Measurements from ENCODE around the gene TVP23A.

The TVP23A gene

DNA sequence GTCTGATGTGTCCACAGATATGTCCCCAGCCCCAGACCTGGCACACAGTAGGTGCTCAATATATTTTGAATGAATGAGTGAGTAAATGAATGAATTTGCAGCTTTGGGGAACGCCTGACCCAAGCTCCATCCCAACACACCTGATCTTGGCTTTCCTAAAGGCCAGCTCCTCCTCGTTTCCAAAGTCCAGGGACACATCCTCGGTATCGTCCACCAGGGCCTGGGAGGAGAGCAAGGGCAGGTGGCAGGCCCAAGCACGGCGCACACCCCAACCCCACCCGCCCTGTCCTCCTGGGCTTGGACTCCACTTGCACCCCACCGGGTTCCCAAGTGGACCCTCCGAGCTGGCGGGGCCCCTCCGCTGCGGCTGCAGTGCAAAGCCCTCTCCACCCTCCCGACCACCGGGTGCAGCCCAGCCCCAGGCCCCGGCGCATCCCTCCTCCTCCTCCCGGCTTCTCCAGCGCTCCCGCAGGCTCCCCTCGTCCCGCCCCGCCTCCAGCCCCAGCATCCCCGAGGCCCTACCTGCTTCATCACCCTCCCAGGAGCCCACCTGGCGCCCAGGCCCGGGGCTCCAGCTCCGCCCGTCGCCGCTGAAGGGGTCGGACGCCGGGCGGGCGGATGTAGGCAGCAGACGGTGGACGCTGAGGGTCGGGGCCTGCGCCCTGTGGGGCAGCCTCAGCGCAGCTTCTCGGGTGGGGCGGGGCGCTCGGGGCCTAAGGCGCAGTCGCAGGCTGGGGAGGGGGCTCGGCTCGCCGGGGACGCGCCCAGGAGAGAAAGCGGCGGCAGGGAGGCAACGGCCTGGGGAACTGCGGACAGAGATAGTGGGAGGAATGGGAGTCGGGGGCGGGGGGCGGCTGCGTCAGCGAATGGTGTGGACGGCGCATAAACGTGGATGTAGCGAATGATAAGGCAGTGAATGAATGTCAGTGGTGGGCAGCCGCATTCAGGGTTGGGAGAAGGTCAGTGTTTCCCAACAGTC, at the start of gene TVP23A:
Gene TVP23A, minus strand, starts transcription at position 832 of the 979 bp plus-strand sequence. Its CDS starts 301 bp downstream, at position 531.
- no peak within 1 kb of the TSS for H3K27ac ChIP-seq
- no peak for TF ChIP-seq ZFX (IDR thresholded peaks at IDR 0.05; ENCODE audit: borderline replicate concordance)
- TF ChIP-seq, protein P1, sequence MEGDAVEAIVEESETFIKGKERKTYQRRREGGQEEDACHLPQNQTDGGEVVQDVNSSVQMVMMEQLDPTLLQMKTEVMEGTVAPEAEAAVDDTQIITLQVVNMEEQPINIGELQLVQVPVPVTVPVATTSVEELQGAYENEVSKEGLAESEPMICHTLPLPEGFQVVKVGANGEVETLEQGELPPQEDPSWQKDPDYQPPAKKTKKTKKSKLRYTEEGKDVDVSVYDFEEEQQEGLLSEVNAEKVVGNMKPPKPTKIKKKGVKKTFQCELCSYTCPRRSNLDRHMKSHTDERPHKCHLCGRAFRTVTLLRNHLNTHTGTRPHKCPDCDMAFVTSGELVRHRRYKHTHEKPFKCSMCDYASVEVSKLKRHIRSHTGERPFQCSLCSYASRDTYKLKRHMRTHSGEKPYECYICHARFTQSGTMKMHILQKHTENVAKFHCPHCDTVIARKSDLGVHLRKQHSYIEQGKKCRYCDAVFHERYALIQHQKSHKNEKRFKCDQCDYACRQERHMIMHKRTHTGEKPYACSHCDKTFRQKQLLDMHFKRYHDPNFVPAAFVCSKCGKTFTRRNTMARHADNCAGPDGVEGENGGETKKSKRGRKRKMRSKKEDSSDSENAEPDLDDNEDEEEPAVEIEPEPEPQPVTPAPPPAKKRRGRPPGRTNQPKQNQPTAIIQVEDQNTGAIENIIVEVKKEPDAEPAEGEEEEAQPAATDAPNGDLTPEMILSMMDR (IDR thresholded peaks at IDR 0.05), result no peak

DNA sequence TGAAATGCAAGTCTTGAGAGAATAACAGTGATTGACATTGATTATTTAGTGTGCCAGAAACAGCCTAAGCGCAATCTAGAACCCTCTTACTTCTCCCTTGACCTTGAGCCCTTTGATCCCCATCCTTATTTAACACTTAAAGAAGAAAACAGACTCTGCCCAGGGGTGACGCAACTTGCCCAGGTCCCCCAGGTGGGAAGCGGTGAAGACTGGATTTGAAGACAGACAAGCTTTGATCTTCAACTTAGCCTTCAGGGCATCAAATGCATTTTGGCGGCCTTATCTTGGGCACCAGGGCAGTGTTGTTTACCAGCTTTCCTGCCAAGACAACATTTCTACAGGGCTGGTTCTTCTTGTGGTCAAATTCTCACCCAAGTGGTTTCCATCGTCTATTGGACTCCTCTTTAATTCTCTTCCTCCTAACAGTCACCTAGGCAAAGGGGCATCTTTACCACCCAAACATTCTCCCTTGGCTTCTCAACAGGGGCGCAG, 49.6 kb upstream of the TVP23A start:
- no peak overlapping the region for H3K27ac ChIP-seq
- TF ChIP-seq, protein P1 (IDR thresholded peaks at IDR 0.05), result no peak

DNA sequence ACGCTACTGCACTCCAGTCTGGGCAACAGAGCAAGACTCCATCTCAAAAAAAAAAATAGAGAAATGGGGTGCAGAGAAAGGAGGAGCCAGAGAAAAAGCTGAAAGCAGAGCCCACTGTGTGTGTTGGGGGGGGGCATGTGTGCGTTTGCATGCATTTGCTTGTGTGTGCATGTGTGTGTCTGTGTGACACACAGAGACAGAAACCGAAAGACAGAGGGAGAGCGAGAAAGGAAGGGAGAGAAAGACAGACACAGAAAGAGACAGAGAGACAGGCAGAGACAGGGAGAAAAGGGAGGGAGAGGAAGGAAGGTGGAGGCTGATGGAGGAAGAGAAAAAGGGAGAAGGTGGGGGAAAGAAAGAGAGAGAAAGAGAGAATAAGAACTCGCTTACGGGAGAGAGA, 48.6 kb upstream of the TVP23A start:
- TF ChIP-seq, protein P1 (IDR thresholded peaks at IDR 0.05), result no peak
- TF ChIP-seq ZFX (IDR thresholded peaks at IDR 0.05; ENCODE audit: borderline replicate concordance), result no peak
- H3K27ac ChIP-seq, result no peak overlapping the region

GRCh38 chr16:10865991-10866966, 47.7 kb upstream of the TVP23A start:
- no peak overlapping the region for H3K27ac ChIP-seq
- TF ChIP-seq ZFX (IDR thresholded peaks at IDR 0.05; ENCODE audit: borderline replicate concordance), result no peak
- TF ChIP-seq, protein P1 (IDR thresholded peaks at IDR 0.05), result no peak

DNA sequence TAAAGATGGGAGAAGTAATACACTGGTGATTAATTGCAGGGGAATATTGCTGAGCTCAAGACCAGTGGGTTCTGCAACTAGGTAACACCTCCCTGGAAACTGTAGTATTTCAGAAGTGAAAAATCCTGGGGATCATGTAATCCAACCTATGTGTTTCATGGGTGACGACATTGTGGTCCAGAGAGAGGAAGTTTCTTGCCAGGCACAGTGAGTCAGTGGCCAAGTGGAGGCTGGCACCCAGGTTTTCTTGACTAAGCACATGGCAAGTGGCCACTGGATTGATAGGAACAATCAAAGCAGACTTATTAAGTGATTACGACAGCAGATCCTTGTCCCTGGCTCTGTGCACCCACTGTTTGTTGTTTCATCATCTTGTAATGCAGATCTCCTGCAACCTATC, 43.8 kb upstream of the TVP23A start:
- no peak overlapping the region for H3K27ac ChIP-seq
- TF ChIP-seq, protein P1 (IDR thresholded peaks at IDR 0.05), result no peak
- TF ChIP-seq ZFX (IDR thresholded peaks at IDR 0.05; ENCODE audit: borderline replicate concordance), result no peak

DNA sequence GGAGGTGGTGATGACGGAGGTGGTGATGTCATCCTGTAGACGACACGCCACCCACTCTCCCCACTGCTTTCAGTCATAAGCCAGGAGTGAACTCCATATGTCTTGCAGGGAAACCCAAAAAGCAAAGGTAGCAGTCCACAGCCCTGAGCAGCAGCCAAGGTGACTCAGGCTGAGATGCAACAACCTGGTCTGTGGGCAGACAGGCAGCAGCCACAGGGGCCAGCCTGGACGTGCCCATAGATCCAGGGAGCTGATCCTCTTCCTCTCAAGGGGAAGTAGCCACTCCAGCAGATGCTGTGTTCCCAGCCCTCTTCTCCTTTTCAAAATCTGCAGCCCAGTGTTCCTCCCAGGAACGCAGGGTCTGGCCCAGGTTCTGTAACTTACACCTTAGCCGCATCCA, 41.1 kb upstream of the TVP23A start:
- no peak for TF ChIP-seq ZFX (IDR thresholded peaks at IDR 0.05; ENCODE audit: borderline replicate concordance)
- TF ChIP-seq, protein P1 (IDR thresholded peaks at IDR 0.05), result no peak
- H3K27ac ChIP-seq, result no peak overlapping the region
